OCI-LY7 (cell line): Measurements from ENCODE around the gene ZNF516. TPM values are rescaled to one million over a fixed set of nuclear protein-coding genes. Genes with fewer than 3 reads are reported as not detected.

Experiments
- BruUV-seq: library from RNA; stranded (reverse); fragments of 400-500 nt; replicated peaks from 2 replicates; lab custom pipeline; 2021; lab: Mats Ljungman, UMichigan
- CTCF ChIA-PET: fragments of 300-600 bp; sonication (Branson Sonifier 250); formaldehyde crosslinking; loops from one replicate; lab custom pipeline; 2022; ENCODE audit warnings: antibody characterized with exemption; ENCODE audit not compliant: unreplicated experiment; lab: Charles Lee
- POLR2A ChIA-PET: fragments of 300-600 bp; sonication (Branson Sonifier 250); formaldehyde crosslinking; loops from one replicate; lab custom pipeline; 2022; ENCODE audit warnings: antibody characterized with exemption; lab: Charles Lee
- DNase-seq: peaks from one replicate; pipeline ENCODE4 v3.0.0-alpha.2; 2015; ENCODE audit warnings: low spot score
- H2AFZ ChIP-seq: fragments of 200-600 bp; sonication (generic), shearing (Covaris generic); 2 replicates; pipeline ENCODE4 v1.6.1; 2014; ENCODE audit warnings: mild to moderate bottlenecking, antibody characterized with exemption, low read length, moderate library complexity
- H3K27ac ChIP-seq: fragments of 200-600 bp; sonication (generic); 2 replicates; pipeline ENCODE4 v1.5.1; 2014; ENCODE audit warnings: mixed run types, low read depth, mild to moderate bottlenecking, moderate library complexity, low read length, inconsistent platforms; ENCODE audit not compliant: poor library complexity, severe bottlenecking
- H3K36me3 ChIP-seq: fragments of 200-600 bp; sonication (generic); 2 replicates; pipeline ENCODE4 v1.6.1; 2014; ENCODE audit warnings: mild to moderate bottlenecking, antibody characterized with exemption, low read length, moderate library complexity, mixed read lengths; ENCODE audit not compliant: insufficient read depth
- H3K4me1 ChIP-seq: fragments of 200-600 bp; sonication (generic); 2 replicates; pipeline ENCODE4 v1.5.1; 2014; ENCODE audit warnings: mild to moderate bottlenecking, low read length; ENCODE audit not compliant: insufficient read depth, poor library complexity, severe bottlenecking
- H3K4me2 ChIP-seq: fragments of 200-600 bp; sonication (generic); 2 replicates; pipeline ENCODE4 v1.6.1; 2014; ENCODE audit warnings: mild to moderate bottlenecking, low read length
- H3K4me3 ChIP-seq: fragments of 200-600 bp; sonication (generic); 2 replicates; pipeline ENCODE4 v1.5.1; 2014; ENCODE audit warnings: mild to moderate bottlenecking, low read depth, low read length; ENCODE audit not compliant: poor library complexity, severe bottlenecking
- H3K79me2 ChIP-seq: fragments of 200-600 bp; sonication (generic); 2 replicates; pipeline ENCODE4 v1.6.1; 2016; ENCODE audit warnings: low read depth, mild to moderate bottlenecking, low read length, moderate library complexity, mixed read lengths; ENCODE audit not compliant: insufficient read depth
- H3K9me2 ChIP-seq: fragments of 200-600 bp; sonication (generic); 2 replicates; pipeline ENCODE4 v1.6.1; 2016; ENCODE audit warnings: mild to moderate bottlenecking, low read length, mixed read lengths; ENCODE audit not compliant: insufficient read depth
- H3K9me3 ChIP-seq: fragments of 200-600 bp; sonication (generic); 2 replicates; pipeline ENCODE4 v1.6.1; 2014; ENCODE audit warnings: mild to moderate bottlenecking, mixed run types, low read length, mixed read lengths
- H4K20me1 ChIP-seq: fragments of 200-600 bp; sonication (generic); 2 replicates; pipeline ENCODE4 v1.6.1; 2014; ENCODE audit warnings: mild to moderate bottlenecking, antibody characterized with exemption, low read length, moderate library complexity, mixed read lengths; ENCODE audit not compliant: insufficient read depth
- CTCF ChIP-seq: fragments of 200-600 bp; sonication (generic); conservative IDR thresholded peaks from 2 replicates; pipeline ENCODE4 v1.5.1; 2014; ENCODE audit warnings: mild to moderate bottlenecking, antibody characterized with exemption, low read length, moderate library complexity, mixed read lengths
- EZH2phosphoT487 ChIP-seq: fragments of 200-600 bp; sonication (generic); IDR thresholded peaks from 2 replicates; pipeline ENCODE4 v1.6.1; 2018; ENCODE audit warnings: low read depth, borderline replicate concordance, mild to moderate bottlenecking, mixed run types, antibody characterized with exemption, low read length, moderate library complexity, mixed read lengths
- intact Hi-C: fragments of 100-400 bp; cut with micrococcal nuclease; formaldehyde crosslinking; loops from one replicate; pipeline ENCODE4 v1.10.0; 2022; ENCODE audit not compliant: unreplicated experiment
- total RNA-seq, 2 experiments: library from RNA; depleted of rRNA in 1 of 2; stranded (reverse); fragments of >200 nt in 1 of 2; shearing (Covaris generic) in 1 of 2; gene quantifications; 2 replicates each; pipeline ENCODE4 v1.2.3, GENCODE V29; 2014 to 2022

The ZNF516 gene
- total RNA-seq, 2 experiments from 2014 or later, result 16.2 to 32.3 TPM

- Histone ChIP-seq H3K27ac (no peak overlapping the region), H3K9me3 (no peaks in the 10 kb centered on the region), H2AFZ (no peak overlapping the region), H3K36me3 (no peaks in the 10 kb centered on the region), H3K4me1 (no peaks in the 10 kb centered on the region), H3K4me2 (no peak overlapping the region), H3K4me3 (no peak overlapping the region), H3K9me2 (no peaks in the 10 kb centered on the region), H3K79me2 (no peaks in the 10 kb centered on the region), H4K20me1 (no peaks in the 10 kb centered on the region)
- CTCF ChIA-PET, result no interaction called here
- intact Hi-C loops, result no loop called here
- TF ChIP-seq EZH2phosphoT487, result no peak
- TF ChIP-seq CTCF, result no peak
- DNase-seq, result no peak
- POLR2A ChIA-PET, result no interaction called here
- BruUV-seq, result no TSS peak
Measured at GRCh38 chr18:76507830-76508385, 12.9 kb upstream of the ZNF516 start.

- POLR2A ChIA-PET, result no interaction called here
- H3K4me3 ChIP-seq, result no peak overlapping the region
- no peak overlapping the region for H3K27ac ChIP-seq
- TF ChIP-seq CTCF (no peak), EZH2phosphoT487 (no peak)
- no peaks in the 10 kb centered on the region for H3K9me2 ChIP-seq
- no peak overlapping the region for H2AFZ ChIP-seq
- H3K36me3 ChIP-seq, result no peaks in the 10 kb centered on the region
- H3K4me2 ChIP-seq, result no peak overlapping the region
- no peaks in the 10 kb centered on the region for H3K9me3 ChIP-seq
- CTCF ChIA-PET, result no interaction called here
- no peaks in the 10 kb centered on the region for H4K20me1 ChIP-seq
- no peaks in the 10 kb centered on the region for H3K4me1 ChIP-seq
- DNase-seq, result no peak
- BruUV-seq, result no TSS peak
- intact Hi-C loops, result no loop called here
- H3K79me2 ChIP-seq, result no peaks in the 10 kb centered on the region
Measured at GRCh38 chr18:76506974-76507764, 12.1 kb upstream of the ZNF516 start.

GRCh38 chr18:76506395-76506794 lies 11.4 kb upstream of the ZNF516 start:
- H4K20me1 ChIP-seq, result no peaks in the 10 kb centered on the region
- peaks cover 6% of the 10 kb centered on the region for H3K4me1 ChIP-seq
- no peaks in the 10 kb centered on the region for H3K79me2 ChIP-seq
- H3K9me3 ChIP-seq, result no peaks in the 10 kb centered on the region
- no peaks in the 10 kb centered on the region for H3K9me2 ChIP-seq
- H3K36me3 ChIP-seq, result no peaks in the 10 kb centered on the region
- H3K4me3 ChIP-seq, result no peak overlapping the region
- no peak overlapping the region for H3K27ac ChIP-seq
- no peak overlapping the region for H3K4me2 ChIP-seq
- no peak for DNase-seq
- TF ChIP-seq CTCF (no peak), EZH2phosphoT487 (no peak)
- no TSS peak for BruUV-seq
- ChIA-PET POLR2A (no interaction called here), CTCF (no interaction called here)
- intact Hi-C loops, result no loop called here
- no peak overlapping the region for H2AFZ ChIP-seq
